HCT116 (cell line): ENCODE results near the gene CCDC117. TPM values are rescaled to one million over a fixed set of nuclear protein-coding genes. Genes with fewer than 3 reads are reported as not detected.

Source experiments
- ATAC-seq: fragments of 200-7000 bp; cut with Tn5 transposase; 2 replicates; pipeline ENCODE4 v1.9.1; 2020; ENCODE audit warnings: mild to moderate bottlenecking, moderate library complexity
- BruUV-seq: library from RNA; stranded (reverse); fragments of 400-500 nt; replicated peaks from 2 replicates; lab custom pipeline; 2021; lab: Mats Ljungman, UMichigan
- CTCF ChIA-PET: fragments of 300-600 bp; sonication (Branson Sonifier 250); formaldehyde crosslinking; loops from one replicate; lab custom pipeline; 2021; ENCODE audit warnings: antibody characterized with exemption; lab: Charles Lee
- POLR2A ChIA-PET: fragments of 300-600, 350-600 bp; sonication (Branson Sonifier 250); formaldehyde crosslinking; loops from one replicate; lab custom pipeline; 2021; ENCODE audit warnings: antibody characterized with exemption; lab: Charles Lee
- RAD21 ChIA-PET, 2 experiments: fragments of 300-600 bp; sonication (Branson Sonifier 250); formaldehyde crosslinking; loops; one replicate each; lab custom pipeline; 2023; ENCODE audit warnings: low total read pairs in 2 of 2; ENCODE audit not compliant: uncharacterized antibody in 2 of 2, unreplicated experiment in 2 of 2, low non-redundant PET in 1 of 2; lab: Charles Lee
- DNase-seq: peaks from one replicate; pipeline ENCODE4 v3.0.0-alpha.2; 2010; ENCODE audit warnings: low read depth, low spot score
- H2AFZ ChIP-seq: fragments of 200-600 bp; shearing (Covaris generic), sonication (generic); 2 replicates; pipeline ENCODE4 v1.6.1; 2017; ENCODE audit warnings: low read depth, mixed run types, mixed read lengths, antibody characterized with exemption, low read length; ENCODE audit not compliant: poor library complexity, severe bottlenecking
- H3K27ac ChIP-seq: 2 replicates; pipeline ENCODE4 v1.5.1; 2012; ENCODE audit warnings: low read depth, low read length
- H3K27me3 ChIP-seq: fragments of 200-600 bp; sonication (generic); 2 replicates; pipeline ENCODE4 v1.6.1; 2016; ENCODE audit warnings: mixed run types, low read length, mixed read lengths; ENCODE audit not compliant: insufficient read depth
- H3K36me3 ChIP-seq, 2 experiments: fragments of 200-500 bp in 1 of 2; fragments of 200-600 bp in 1 of 2; sonication (Bioruptor generic) in 1 of 2; sonication (generic) in 1 of 2; 2 replicates each; pipeline versions ENCODE4 v1.5.1 to v1.6.1; 2014 to 2016; ENCODE audit warnings: low read length in 2 of 2, inconsistent platforms in 1 of 2, mixed read lengths in 1 of 2, mixed run types in 1 of 2; ENCODE audit not compliant: insufficient read depth in 2 of 2, control insufficient read depth in 1 of 2
- H3K4me1 ChIP-seq, 2 experiments: fragments of 200-600 bp in 1 of 2; sonication (generic) in 1 of 2; 2 replicates each; pipeline versions ENCODE4 v1.5.1 to v1.6.1; 2012 to 2017; ENCODE audit warnings: low read length in 2 of 2, inconsistent platforms in 1 of 2, mild to moderate bottlenecking in 1 of 2, mixed read lengths in 1 of 2, mixed run types in 1 of 2, moderate library complexity in 1 of 2; ENCODE audit not compliant: insufficient read depth in 2 of 2, control insufficient read depth in 1 of 2
- H3K4me2 ChIP-seq: fragments of 200-600 bp; sonication (generic); 2 replicates; pipeline ENCODE4 v1.6.1; 2017; ENCODE audit warnings: mixed run types, low read length, mixed read lengths
- H3K4me3 ChIP-seq, 2 experiments: fragments of 200-600 bp in 1 of 2; sonication (generic) in 1 of 2; replicated peaks in 1 of 2; 2 replicates each; pipeline ENCODE4 v1.5.1; 2011 to 2016; ENCODE audit warnings: low read length in 2 of 2, control low read depth in 1 of 2, low read depth in 1 of 2, mild to moderate bottlenecking in 1 of 2, mixed read lengths in 1 of 2, mixed run types in 1 of 2
- H3K79me2 ChIP-seq: fragments of 200-600 bp; sonication (generic); 2 replicates; pipeline ENCODE4 v1.6.1; 2017; ENCODE audit warnings: mild to moderate bottlenecking, mixed run types, low read length, moderate library complexity, mixed read lengths; ENCODE audit not compliant: insufficient read depth
- H3K9ac ChIP-seq: fragments of 200-600 bp; sonication (generic); 2 replicates; pipeline ENCODE4 v1.6.1; 2016; ENCODE audit warnings: low read length, mixed read lengths
- H3K9me2 ChIP-seq: fragments of 200-600 bp; sonication (generic), shearing (Covaris generic); 2 replicates; pipeline ENCODE4 v1.6.1; 2017; ENCODE audit warnings: mixed run types, mild to moderate bottlenecking, moderate library complexity; ENCODE audit not compliant: insufficient read depth
- H3K9me3 ChIP-seq, 2 experiments: fragments of 200-500 bp in 1 of 2; fragments of 200-600 bp in 1 of 2; sonication (Bioruptor generic) in 1 of 2; sonication (generic) in 1 of 2; 2 replicates each; pipeline ENCODE4 v1.6.1; 2014 to 2017; ENCODE audit warnings: low read length in 2 of 2, mixed read lengths in 2 of 2, inconsistent platforms in 1 of 2, low read depth in 1 of 2, mild to moderate bottlenecking in 1 of 2, mixed run types in 1 of 2, moderate library complexity in 1 of 2; ENCODE audit not compliant: control insufficient read depth in 1 of 2, insufficient read depth in 1 of 2
- H4K20me1 ChIP-seq: fragments of 200-600 bp; sonication (generic), shearing (Covaris generic); 2 replicates; pipeline ENCODE4 v1.6.1; 2017; ENCODE audit warnings: mixed run types, mild to moderate bottlenecking, moderate library complexity; ENCODE audit not compliant: insufficient read depth
- CEBPB ChIP-seq: IDR thresholded peaks from 2 replicates; pipeline ENCODE4 v1.6.1; 2012; ENCODE audit warnings: low read depth
- EZH2phosphoT487 ChIP-seq: fragments of 200-600 bp; IDR thresholded peaks from 2 replicates; pipeline ENCODE4 v1.6.1; 2018; ENCODE audit warnings: antibody characterized with exemption, borderline replicate concordance
- RAD21 ChIP-seq: IDR thresholded peaks from 2 replicates; pipeline ENCODE4 v1.6.1; 2012; ENCODE audit warnings: low read depth, mild to moderate bottlenecking
- SIN3A ChIP-seq: IDR thresholded peaks from 2 replicates; pipeline ENCODE4 v1.6.1; 2012; ENCODE audit warnings: low read depth
- TCF7L2 ChIP-seq: IDR thresholded peaks from 2 replicates; pipeline ENCODE4 v1.7.0; 2011; ENCODE audit warnings: borderline replicate concordance, inconsistent platforms; ENCODE audit not compliant: insufficient read depth, insufficient read length; ENCODE audit errors: extremely low read depth
- YY1 ChIP-seq: IDR thresholded peaks from 2 replicates; pipeline ENCODE4 v1.6.1; 2011; ENCODE audit warnings: low read length, low read depth, moderate library complexity, mild to moderate bottlenecking; ENCODE audit not compliant: insufficient replicate concordance; ENCODE audit errors: extremely low read depth
- ZFX ChIP-seq: fragments of 450-650 bp; IDR thresholded peaks from 2 replicates; pipeline ENCODE4 v1.6.1; 2017
- intact Hi-C: fragments of 100-400 bp; cut with micrococcal nuclease; formaldehyde crosslinking; loops from 2 replicates; pipeline ENCODE4 v1.10.0; 2022
- total RNA-seq: library from RNA; stranded (reverse); gene quantifications from one replicate; pipeline ENCODE4 v1.2.1, GENCODE V29; 2021; ENCODE audit not compliant: unreplicated experiment
- TF ChIP-seq, protein P1 (sequence below), 3 experiments: fragments of 200-600 bp in 1 of 3; sonication (generic) in 1 of 3; IDR thresholded peaks in 2 of 3; conservative IDR thresholded peaks in 1 of 3; 2 replicates each; pipeline ENCODE4 v1.5.1; 2012 to 2017; ENCODE audit warnings: low read depth in 2 of 3, low read length in 2 of 3, antibody characterized with exemption in 1 of 3, borderline replicate concordance in 1 of 3, control low read depth in 1 of 3, mild to moderate bottlenecking in 1 of 3, mixed read lengths in 1 of 3, mixed run types in 1 of 3, moderate library complexity in 1 of 3; ENCODE audit not compliant: insufficient read depth in 1 of 3
- TF ChIP-seq, protein P2 (sequence below): IDR thresholded peaks from 2 replicates; pipeline ENCODE4 v1.6.1; 2012

The CCDC117 gene
- total RNA-seq, 1 experiment from 2014 or later: 22.1 TPM

DNA sequence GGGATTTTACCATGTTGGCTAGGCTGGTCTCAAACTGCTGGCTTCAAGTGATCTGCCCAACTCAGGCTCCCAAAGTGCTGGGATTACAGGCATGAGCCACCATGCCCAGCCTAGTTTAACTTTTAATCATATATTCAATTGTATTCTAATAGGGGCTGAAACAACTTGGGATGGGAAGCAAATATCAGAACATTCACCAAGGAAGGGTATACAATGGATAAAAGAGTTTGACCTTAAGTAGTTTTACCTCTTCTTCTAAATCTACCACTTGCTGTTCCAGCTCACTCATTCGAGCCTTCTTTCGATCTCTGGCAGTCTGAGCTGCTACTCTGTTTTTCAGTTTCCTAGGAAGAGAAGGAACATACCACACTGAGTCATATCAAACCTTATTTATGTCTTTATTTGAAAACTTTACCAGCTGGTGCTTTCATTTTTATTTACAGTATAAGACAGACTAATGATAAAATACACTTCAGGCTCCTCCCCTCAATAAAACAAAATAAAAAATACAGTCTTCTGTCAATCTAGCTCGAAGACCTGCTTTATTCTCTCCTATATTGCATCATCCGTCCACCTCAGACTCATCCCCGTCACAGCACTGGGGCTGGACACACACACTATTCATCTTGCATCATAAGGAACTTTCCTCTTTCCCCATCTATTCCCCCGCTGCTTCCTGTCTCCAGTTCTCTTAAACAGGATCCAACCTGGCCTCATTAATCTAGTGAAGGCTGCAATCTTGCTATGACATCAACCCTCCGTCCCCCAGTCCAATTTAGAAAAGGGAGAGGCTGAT, 26.5 kb downstream of the CCDC117 start:
- CTCF ChIA-PET: interaction anchor here (4.1 kb wide), 1 partner anchor 241 kb away, joined by 14 read pairs; no protein-coding TSS in a partner anchor
- DNase-seq (peak; percentile 35), ATAC-seq (no peak)
- Histone ChIP-seq H3K36me3 (peaks cover 24 to 40% of the 10 kb centered on the region in 2 experiments), H3K4me2 (peak overlapping the region; percentile 83), H3K4me3 (peak overlapping the region; percentile 91 to 95), H3K27ac (peak overlapping the region; percentile 82), H3K9me3 (no peaks in the 10 kb centered on the region), H3K9me2 (no peaks in the 10 kb centered on the region), H3K79me2 (peaks cover 78% of the 10 kb centered on the region), H2AFZ (no peak overlapping the region), H3K27me3 (no peaks in the 10 kb centered on the region), H3K9ac (peak overlapping the region; percentile 94), H3K4me1 (peaks cover 7 to 20% of the 10 kb centered on the region in 2 experiments), H4K20me1 (peaks cover 7% of the 10 kb centered on the region; the same call in 1 of the 2 replicates)
- intact Hi-C loops: loop anchor here (5.0 kb wide), 1 partner anchor 353 kb away; no protein-coding TSS in a partner anchor
- POLR2A ChIA-PET: interaction anchor here (1.0 to 2.7 kb wide), 6 partner anchors 9 to 241 kb away, joined by 4 to 10 read pairs (median 6); no protein-coding TSS in a partner anchor
- TF ChIP-seq CEBPB: peak; percentile 74
- 0 out of 2 replicates have a peak, but pooled peaks have one; percentile 35 for TF ChIP-seq SIN3A
- TF ChIP-seq EZH2phosphoT487: no peak
- no peak for TF ChIP-seq YY1
- TF ChIP-seq, protein P1, sequence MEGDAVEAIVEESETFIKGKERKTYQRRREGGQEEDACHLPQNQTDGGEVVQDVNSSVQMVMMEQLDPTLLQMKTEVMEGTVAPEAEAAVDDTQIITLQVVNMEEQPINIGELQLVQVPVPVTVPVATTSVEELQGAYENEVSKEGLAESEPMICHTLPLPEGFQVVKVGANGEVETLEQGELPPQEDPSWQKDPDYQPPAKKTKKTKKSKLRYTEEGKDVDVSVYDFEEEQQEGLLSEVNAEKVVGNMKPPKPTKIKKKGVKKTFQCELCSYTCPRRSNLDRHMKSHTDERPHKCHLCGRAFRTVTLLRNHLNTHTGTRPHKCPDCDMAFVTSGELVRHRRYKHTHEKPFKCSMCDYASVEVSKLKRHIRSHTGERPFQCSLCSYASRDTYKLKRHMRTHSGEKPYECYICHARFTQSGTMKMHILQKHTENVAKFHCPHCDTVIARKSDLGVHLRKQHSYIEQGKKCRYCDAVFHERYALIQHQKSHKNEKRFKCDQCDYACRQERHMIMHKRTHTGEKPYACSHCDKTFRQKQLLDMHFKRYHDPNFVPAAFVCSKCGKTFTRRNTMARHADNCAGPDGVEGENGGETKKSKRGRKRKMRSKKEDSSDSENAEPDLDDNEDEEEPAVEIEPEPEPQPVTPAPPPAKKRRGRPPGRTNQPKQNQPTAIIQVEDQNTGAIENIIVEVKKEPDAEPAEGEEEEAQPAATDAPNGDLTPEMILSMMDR (IDR thresholded peaks at IDR 0.05 in 2 of 3, conservative IDR thresholded peaks at IDR 0.05 in 1 of 3; ENCODE audit: borderline replicate concordance in 1 of 3, insufficient read depth in 1 of 3, low read depth in 2 of 3, low read length in 2 of 3): no peak
- TF ChIP-seq ZFX: no peak
- TF ChIP-seq TCF7L2: no peak
- TF ChIP-seq, protein P2, sequence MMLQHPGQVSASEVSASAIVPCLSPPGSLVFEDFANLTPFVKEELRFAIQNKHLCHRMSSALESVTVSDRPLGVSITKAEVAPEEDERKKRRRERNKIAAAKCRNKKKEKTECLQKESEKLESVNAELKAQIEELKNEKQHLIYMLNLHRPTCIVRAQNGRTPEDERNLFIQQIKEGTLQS: peak; percentile 52; the same call in 1 of the 2 replicates
- no peak for TF ChIP-seq RAD21
- RAD21 ChIA-PET: no interaction called here
- no TSS peak for BruUV-seq
